Left kidney (tissue), 2 donors: ENCODE measurements around the gene DEAF1. TPM values are rescaled to one million over a fixed set of nuclear protein-coding genes. Genes with fewer than 3 reads are reported as not detected.
"Not testable (repeated sequence)": the region's sequence is repeated elsewhere in the genome, so short reads cannot be mapped to it uniquely, and the experiment has no call there.

ENCODE experiments used
- DNase-seq: peaks from one replicate; pipeline ENCODE4 v3.0.0-alpha.2; 2013
- polyA plus RNA-seq: library from polyadenylated mRNA; unstranded; fragments of 120-200 nt; gene quantifications from one replicate; pipeline ENCODE4 v1.2.1, GENCODE V29; 2013; ENCODE audit not compliant: insufficient read length

The DEAF1 gene
- polyA plus RNA-seq, 1 donor = 45.6 TPM

GRCh38 chr11:650482-650881 is 44.5 kb downstream of the DEAF1 start:
- no peak for DNase-seq

- not testable (repeated sequence) for DNase-seq
Observed at GRCh38 chr11:647672-648158, 47.3 kb downstream of the DEAF1 start.

- no peak for DNase-seq
Observed at GRCh38 chr11:646214-646613, 48.8 kb downstream of the DEAF1 start.

GRCh38 chr11:645536-645935 is 49.5 kb downstream of the DEAF1 start:
- DNase-seq = no peak

GRCh38 chr11:643849-644738 is 50.9 kb downstream of the DEAF1 start:
- DNase-seq = no peak

GRCh38 chr11:643366-643765 is 51.7 kb downstream of the DEAF1 start:
- no peak for DNase-seq

- no peak for DNase-seq
Observed at GRCh38 chr11:641806-642370, 53.1 kb downstream of the DEAF1 start.

- DNase-seq = no peak
Observed at GRCh38 chr11:640021-640706, 54.9 kb downstream of the DEAF1 start.

- DNase-seq = no peak
Observed at GRCh38 chr11:639332-639955, 55.6 kb downstream of the DEAF1 start.

- DNase-seq = no peak
Observed at GRCh38 chr11:638631-639331, 56.2 kb downstream of the DEAF1 start.

- no peak for DNase-seq
Observed at GRCh38 chr11:637593-638521, 57.2 kb downstream of the DEAF1 start.

- no peak for DNase-seq
Observed at GRCh38 chr11:637333-637592, 57.8 kb downstream of the DEAF1 start.

GRCh38 chr11:636511-637332 is 58.3 kb downstream of the DEAF1 start, which contains the start of gene DRD4:
DRD4 (plus strand) TSS chr11:637269; CDS start chr11:637305, 36 bp downstream.
- no peak for DNase-seq

- no peak for DNase-seq
Observed at GRCh38 chr11:635945-636510, 59.0 kb downstream of the DEAF1 start.

- no peak for DNase-seq
Observed at GRCh38 chr11:630871-631270, 64.2 kb downstream of the DEAF1 start.

- DNase-seq = no peak
Observed at GRCh38 chr11:629237-629583, 65.8 kb downstream of the DEAF1 start.

- DNase-seq = no peak
Observed at GRCh38 chr11:628056-628455, 67.0 kb downstream of the DEAF1 start.

- DNase-seq = no peak
Observed at GRCh38 chr11:627308-627576, 67.8 kb downstream of the DEAF1 start.

GRCh38 chr11:626475-627307 is 68.3 kb downstream of the DEAF1 start, which contains the start of gene SCT:
SCT (minus strand) TSS chr11:627181; CDS start chr11:627143, 38 bp downstream.
- no peak for DNase-seq
